Fibroblast of skin of scalp (primary cell): ENCODE results near the gene SLX4IP.

Experiments
- DNase-seq: peaks from one replicate; pipeline ENCODE4 v3.0.0-alpha.2; 2013

Gene SLX4IP

DNA sequence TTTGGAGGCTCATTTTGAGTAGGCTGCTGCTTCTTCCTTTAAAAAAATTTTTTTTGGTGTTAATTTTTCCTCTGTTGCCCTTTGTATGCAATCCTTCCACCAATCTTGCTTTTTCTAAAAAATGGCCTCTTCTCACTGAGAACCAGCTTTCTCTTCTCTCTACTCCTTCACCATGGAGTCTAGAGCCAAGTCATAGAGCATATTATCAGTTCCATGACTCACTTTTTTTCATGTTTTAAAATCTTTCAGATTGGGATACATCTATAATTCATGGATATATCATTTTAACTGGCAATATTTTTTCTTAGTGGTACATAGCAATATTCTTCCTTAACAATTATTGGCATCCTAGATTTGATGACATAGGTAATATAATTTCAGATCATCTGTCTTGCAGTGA is 62.7 kb downstream of the SLX4IP start:
- no peak for DNase-seq

DNA sequence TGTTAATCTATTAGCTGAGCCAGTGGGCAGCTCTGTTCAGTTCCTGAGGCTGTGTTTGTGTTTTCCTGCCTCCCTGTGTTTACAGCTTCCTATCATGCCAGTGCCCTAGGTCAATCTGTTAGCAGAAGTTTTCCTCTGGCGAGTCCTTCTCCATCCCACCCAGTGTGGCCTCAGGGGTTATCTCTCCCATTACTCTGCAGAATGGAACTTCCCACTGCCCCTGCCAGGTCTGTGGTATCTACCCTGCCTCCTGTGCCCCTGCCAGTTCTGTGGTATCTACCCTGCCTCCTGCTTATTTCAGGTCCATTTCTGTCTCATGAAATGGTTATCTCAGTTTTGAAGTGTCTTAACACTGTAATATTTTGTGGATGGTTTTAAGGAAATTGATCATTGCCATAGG is 63.1 kb downstream of the SLX4IP start:
- no peak for DNase-seq

DNA sequence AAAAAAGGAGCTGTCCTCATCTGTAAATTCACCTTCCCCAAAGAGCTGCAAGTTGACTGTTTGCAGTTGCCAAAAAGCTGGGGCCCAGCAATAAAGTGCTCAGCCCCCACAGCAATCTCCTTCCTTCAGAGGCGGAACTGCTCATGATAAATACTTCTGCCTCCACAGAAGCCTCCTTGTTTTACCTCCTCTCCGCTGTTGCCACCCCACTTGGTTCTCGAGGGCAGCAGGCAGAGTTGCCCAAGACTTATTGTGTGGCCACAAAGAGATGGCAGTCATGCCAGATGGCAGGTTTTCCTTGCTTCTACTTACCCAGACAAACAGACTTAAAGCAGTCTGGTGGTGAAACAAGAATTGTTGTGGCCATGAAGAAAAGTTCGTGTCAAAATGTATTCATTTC is 66.3 kb downstream of the SLX4IP start:
- DNase-seq: no peak

DNA sequence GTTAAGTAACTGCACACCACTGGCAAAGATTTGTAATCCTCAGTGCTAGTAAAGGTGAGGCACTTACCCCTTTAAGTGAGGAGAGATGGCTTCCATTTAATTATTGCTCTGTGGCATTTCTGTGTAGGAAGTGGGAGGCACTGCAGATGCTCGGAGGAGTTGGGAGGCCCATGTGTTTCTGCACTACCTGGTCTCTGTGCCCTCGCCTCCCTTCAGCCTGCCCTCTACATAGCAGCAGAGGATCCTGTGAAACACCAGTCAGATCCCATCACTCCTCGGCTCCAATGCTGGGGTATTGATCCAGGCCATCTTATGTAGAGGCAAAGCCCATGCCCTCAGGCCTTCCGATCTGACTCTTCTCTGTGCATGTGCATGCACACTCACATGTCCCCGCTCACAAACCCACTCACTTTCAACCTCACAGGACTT is 67.0 kb downstream of the SLX4IP start:
- no peak for DNase-seq

DNA sequence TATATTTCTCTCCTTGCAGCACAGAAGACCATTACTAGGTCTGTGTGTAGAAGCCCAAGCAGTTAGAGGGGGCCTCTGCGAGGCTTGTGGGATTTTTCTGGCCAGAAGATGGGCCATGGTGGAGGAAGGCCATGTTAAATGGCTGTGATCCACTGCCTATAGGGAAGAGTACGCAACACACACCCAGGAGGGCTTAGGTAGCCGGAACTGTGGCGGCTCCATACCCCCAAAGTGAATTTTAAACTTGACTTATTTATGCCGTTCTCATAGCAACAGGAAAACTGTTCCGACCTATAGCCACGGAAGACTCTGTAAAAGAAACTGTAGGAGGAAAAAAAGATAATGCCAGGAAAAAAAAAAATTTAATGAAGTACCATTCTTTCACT is 69.5 kb downstream of the SLX4IP start:
- DNase-seq: no peak

DNA sequence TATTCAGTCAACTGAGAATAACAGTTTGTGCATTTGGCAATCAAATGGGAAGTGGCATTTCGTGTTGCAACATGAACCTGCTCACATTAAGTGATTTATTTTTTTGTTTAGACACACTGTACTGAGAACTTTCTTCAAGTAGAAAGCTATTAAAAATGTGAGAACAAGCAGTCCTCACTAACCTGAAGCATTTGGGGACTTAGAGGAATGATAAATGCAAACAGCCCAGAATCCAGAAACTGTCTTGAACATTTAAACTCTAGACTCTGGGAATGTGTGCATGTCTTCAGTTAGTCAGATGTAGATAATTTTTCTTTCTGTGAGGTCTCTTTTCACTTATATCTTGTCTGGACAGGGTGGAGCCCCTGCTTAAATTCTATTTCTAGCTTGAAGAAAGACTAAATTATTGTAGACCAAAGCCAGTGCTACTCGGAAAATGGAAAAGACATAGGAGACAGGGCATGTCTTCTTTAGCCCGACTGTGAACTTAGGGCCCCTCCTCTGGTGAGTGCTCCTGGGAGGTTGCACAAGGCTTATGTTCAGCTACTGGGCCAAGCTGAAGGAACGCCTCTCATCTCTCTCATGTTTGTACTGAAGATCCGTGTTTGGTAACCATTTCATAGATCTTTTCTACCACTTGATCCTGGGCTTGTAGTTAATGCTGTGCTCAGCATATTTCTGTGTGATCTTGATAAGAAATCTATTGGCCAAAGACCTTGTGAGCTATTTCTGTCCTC is 70.1 kb downstream of the SLX4IP start:
- DNase-seq: peak; percentile 32

DNA sequence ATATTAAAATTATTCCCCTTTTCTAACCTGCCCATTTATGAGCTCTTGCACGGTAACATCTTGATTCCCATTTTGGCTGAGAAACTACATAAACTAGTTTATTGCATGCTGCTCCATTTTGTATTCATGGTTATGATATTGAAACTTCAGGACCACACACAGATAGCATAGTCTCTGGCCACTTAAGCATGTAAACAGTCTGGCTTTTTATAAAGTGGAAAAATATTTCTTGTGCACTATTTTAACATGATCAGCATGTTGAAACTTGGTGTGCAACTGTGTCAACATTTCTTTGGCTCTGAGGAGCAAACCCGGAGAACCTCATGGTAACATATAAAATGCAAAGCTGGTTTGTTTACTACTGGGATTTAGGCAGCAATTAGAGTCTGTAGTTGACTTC is 70.7 kb downstream of the SLX4IP start:
- peak; percentile 62 for DNase-seq

DNA sequence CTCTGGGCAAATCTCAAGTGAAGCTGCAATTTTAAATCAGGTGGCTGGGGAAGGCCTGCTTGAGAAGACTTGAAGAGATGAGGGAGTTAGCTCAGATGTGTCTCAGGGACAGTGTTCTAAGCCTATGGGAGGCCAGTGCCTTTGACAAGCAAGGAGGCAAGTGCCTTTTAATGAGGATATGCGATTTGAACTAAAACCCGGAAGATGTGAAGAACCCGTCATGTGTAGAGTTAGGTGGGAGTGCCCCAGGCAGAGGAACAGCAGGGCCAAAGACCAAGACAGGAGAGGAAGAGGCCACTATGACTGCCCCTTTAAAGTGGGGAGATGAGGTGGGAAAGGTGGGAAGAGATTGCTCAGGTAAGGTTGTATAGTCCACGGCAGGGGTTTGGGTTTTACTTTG is 71.9 kb downstream of the SLX4IP start:
- DNase-seq: no peak

DNA sequence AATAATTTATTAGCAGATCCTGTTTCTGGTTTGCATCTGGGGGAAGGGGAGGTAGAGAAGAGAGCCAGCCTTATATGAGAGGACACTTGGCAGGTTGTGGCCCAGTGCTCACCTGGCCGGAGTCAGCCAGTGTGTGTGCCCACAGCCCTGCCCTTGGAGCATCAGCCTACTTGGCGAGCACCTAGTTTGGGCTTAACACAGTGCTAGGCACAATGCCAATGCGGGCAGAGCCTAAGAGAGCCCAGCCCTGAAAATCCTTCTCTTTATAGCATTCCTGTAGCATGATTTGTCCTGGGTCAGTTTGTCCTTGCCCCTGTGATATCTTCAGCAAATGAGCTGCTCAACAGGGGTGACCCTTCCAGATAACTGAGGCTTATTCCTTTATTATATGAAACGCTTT is 73.0 kb downstream of the SLX4IP start:
- DNase-seq: peak; percentile 44

DNA sequence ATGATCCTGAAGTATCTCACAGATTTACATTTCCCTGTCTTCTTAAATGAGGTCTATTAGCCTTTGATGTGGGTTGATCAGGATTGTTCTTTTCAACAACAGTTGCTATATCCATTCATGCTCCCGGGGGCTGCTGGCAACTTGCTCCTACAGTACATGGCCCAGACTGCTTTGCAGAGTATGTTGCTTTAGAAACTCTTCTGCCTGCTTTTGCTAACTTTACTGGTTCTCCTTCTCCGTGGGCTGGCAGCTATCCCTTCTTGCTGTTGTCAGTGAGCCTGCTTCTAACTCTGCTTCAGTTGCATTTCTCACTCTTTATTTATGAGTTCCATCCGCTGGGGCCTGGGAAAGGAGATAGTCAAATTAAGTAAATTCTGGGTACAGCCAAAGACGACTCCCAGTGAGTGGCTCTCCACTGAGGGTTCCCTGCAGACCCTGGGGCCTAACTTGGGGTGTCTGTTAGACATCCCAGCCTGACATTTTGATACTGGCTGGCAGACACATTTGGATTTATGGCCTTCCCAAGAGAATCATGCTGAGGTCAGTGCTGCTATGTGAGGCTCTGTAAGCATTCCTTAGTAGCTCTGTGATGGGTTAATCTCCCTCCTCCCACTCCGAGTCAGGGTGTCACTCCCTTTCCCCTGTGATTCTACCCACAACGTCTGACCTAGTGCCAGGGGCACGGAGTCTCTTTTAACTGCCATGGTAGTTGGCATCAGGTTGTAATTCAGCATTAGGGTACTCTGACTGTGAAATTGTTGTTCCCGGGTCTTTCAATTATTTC is 73.6 kb downstream of the SLX4IP start:
- DNase-seq: peak; percentile 79

DNA sequence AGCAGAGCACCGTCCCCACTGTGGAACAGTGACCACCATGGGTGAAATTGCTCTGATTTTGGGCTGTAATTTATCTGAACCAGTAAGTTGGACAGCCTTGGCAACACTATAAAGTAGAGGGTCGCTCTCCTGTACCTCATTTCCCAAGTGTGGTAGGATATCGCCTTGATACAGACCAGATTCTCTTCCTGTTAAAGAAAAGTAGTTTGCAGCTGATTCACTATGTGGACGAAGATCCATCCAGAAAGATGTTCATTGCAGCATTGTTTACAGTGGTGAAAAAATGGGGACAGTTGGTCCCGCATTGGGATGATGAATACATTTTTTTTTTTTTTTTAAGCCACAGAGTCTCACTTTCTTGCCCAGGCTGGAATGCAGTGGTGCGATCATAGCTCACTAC is 74.3 kb downstream of the SLX4IP start:
- DNase-seq: no peak

DNA sequence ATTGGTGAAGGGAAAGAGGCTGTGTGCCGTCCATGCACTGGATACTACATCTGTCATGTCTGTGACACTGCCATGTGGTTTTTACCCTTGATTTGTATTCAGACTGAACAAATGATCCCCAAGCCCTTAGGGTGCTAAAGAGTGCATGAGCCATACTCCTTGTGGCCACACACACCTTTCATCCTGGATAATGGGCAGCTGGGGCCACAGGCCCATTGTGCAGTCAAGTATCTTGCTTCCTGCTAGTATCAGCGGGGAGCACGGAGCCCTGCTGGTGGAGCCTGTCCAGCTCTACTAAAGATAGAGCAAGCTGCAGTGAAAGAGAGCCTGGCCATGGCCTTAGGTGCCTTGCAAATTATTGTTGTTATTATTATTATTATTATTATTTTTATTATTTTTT is 75.1 kb downstream of the SLX4IP start:
- DNase-seq: no peak

DNA sequence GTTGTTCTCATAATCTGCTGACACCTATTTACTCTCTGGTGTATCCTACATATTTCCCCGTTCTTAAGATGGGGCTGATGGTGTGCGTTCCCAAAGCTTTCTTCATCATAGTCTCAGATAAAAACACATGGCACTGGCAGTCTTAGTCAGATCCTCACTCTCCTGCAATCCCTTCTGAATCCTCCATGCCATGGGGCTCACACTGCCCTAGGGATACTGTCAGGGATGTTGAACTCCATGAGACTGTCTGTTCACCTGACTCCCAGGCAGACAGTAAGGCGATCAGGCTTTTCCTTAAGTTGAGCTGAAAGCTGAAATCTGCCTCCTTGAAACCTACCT is 76.0 kb downstream of the SLX4IP start:
- no peak for DNase-seq

DNA sequence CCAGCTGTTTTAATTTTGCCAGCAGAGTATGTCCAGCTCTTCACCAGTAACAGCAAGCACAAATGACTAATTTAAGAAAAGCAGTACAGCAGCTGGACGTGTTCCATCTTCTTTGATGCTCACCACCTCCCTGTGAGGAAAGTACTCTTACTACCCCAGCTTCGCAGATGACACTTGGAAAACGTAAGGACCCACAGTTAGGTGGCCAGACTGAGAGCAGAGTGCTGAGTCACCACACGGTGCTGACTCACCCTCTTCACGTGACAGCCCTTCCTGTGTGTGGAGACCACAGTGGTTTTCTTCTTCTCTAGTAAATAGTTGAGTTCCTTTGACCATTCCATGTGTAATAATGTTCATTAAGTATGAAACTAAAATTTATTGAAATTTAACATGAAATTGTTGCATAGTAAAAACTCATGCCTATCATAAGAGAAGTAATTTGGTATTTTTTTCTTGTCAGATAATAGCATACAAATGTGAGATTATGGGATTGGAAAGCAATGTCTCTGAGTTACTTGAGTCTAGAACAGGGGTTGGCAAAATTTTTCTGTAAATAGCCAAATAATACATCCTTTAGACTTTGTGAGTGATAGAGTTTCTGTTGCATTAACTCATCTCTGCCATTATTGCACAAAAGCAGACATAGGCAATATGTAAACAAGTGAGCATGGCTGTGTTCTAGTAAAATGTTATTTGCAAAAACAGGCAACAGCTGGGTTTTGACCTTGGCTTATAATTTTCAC is 76.6 kb downstream of the SLX4IP start:
- peak; percentile 97 for DNase-seq

DNA sequence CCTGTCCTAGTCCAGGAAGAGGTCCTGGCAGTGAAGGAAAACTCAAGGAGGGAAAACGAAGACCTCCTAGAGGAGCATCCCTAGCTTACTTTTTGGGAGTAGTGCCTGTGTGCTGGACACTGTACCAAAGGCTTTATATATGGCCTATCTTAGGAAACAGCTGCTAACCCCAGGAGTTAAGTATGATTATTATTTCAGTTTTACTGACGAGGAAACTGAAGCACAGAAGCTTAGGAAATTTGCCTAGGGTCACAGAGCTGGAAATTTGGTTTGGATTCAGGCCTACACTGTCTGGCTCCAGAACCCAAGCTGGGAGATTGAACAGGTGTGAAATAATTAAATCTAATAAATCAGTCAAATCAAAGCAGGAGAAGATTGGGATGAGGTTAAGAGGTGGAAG is 78.0 kb downstream of the SLX4IP start:
- no peak for DNase-seq

DNA sequence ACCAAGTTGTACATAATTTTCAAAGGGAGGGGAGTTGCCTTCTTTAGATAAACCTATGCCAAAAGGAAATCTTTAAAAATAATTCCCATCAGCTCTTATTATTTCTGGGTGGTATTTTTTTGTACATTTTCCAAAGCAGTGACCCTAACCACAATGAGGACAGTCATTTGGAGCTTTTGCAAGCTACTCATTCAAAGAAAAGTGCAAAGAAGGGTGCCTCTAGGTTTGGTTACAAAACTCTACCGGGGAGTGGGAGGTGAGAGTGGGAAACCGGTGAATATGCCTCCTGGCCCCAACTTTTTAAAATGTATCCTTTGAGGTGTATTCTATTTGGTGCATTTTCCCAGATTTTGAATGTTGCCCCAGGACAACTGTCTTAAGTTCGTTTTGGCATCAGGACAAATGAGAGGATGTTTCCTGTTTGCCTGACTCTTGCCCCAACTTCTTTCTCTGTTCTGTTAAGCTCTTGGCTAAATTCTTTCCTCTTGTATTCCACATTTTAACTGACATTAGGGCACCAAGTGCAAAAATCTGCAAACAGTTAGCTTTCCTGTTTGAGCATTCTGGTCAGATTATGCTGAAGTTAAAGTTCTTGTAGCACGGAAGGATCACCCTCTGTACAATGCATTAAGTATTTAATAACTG is 78.9 kb downstream of the SLX4IP start:
- peak; percentile 46 for DNase-seq

DNA sequence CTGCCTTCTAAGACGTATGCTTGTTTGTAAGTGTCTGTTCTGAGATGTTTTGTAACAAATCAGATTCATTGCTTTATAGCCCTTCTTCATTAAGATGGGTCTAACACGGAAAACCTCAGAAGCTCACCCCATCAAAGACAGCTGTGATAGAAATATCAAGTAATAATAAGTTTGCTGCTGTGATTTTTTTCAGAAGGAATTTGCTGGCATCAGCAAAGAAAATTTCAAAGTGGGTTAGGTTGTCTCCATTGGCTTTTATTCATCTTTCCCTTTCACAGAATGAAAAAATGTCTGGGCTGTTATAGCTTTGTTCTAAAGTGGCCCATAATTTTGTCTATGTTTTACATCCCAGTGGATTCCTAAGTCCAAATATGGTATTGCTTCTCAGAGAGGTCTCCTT is 81.4 kb downstream of the SLX4IP start:
- DNase-seq: no peak

DNA sequence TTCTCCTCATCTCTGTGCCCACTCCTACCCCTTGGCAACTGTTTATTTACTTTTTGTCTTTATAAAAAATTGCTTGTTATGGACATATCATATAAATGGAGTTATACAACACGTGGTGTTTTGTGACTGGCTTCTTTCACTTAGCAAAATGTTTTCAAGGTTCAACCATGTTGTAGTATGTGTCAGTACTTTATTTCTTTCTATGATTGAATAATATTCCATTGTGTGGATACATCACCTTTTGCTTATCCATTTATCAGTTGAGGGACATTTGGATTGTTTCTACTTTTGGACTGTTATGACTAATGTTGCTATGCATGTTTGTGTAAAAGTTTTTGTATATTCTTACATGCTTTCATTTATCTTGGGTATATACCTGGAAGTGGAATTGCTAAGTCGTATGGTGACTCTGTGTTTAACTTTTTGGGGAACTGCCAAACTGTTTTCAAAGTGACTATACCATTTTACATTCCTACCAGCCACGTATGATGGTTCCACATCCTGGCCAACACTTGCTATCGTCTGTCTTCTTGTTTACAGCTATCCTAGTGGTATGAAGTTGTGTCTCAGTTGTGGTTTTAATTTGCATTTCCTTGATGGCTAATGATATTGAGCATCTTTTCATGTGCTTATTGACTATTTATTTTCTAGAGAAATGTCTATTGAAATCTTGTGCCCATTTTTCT is 84.4 kb downstream of the SLX4IP start:
- peak; percentile 53 for DNase-seq

DNA sequence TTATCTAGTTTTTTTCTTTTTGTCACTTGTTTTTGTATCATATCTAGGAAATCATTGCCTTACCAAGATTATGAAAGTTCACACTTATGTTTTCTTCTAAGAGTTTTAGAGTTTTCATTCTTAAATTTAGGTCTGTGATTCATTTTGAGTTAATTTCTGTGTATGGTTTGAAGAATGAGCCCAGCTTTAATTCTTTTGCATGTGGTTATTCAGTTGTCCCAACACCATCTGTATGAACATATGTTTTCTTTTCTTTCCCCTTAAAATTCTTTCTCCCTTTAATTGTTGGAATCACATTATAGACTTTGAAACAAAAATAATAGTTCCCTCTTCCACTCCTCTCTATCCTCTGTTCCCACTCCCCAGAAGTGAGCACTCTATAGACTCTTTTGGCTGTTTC is 85.4 kb downstream of the SLX4IP start:
- DNase-seq: no peak

DNA sequence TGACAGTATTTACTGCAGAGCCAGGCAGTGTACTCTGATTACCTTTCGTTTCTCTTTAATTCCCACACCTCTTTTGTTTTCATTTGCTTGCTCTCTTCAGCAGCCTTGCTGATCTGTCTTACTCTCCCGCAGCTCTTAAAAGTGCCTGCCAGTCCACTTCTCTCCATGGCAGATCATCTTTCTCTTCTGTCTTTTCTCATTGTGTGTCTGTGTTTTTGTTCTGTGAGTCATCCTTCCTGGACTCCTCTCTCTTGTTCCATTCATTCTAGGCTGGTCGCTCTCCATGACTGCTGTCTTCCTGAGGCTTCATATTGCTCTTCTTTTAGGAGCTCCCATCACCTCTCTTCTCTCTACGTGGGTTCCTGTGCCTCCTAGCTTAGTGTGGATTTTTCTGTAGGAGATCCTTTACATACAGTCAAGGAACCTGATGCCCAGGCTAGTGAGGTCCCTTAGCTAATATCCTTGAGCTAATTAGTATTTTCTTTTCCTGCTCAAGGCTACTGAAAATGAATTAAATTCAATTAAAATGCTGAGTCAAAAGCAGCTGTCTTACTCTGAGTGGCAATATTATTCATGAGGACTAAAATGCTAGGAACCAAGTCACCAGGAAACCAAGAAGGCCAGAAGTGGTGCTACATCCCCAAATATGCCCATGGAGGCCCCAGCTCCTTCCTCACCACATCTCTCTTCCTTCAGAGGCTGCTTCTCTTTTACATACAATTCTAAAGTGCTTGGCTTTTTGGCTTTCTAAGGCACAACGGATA is 86.1 kb downstream of the SLX4IP start:
- peak; percentile 85 for DNase-seq

DNA sequence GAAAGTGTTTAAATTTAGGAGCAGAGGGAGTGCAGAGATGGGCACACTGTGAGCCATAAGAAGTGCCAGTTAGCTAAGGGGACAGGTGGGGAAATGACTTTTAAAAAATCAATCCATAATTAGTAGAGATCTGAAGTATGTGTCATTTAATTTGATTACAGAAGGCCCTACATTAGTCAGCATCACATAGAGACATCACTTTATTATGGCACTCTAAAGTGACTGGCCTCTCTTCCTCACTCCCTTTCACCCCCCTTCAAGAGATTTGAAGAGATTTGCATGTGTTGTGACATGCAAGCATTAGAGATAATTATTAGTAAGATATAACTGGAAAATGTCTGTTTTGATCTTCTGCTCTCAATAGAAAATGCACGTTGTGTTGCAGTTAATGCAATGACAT is 86.7 kb downstream of the SLX4IP start:
- DNase-seq: no peak

DNA sequence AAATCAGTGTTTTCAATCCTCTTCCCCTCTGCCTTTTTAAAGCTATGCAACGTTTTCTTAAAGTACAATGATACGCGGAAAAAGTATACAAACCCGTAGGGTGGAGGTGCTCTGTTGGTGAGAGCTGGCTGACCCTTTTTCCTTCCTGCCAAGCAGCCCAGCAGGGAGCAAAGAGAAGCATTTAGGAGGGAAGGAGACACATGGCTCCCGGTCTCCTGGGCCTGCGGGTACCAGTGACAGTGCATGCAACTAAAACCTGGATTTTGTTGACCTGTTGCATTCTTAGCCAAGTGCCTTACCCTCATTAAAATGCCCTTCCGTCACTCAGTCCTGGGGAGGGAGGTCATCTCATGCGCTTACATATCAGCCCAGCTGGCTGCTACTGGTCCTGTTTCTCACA is 87.2 kb downstream of the SLX4IP start:
- DNase-seq: no peak
